HL-60 (cell line): Measurements from ENCODE around the gene TUB.

ENCODE experiments used
- POLR2AphosphoS5 ChIP-seq: IDR thresholded peaks from 2 replicates; pipeline ENCODE4 v1.6.1; 2012; ENCODE audit warnings: low read depth
- TF ChIP-seq, protein P1 (sequence below): IDR thresholded peaks from one replicate; pipeline ENCODE4 v1.5.1; 2011; ENCODE audit warnings: low read length, control low read depth, inconsistent platforms; ENCODE audit not compliant: insufficient read depth
- TF ChIP-seq, protein P2 (sequence below): IDR thresholded peaks from 2 replicates; pipeline ENCODE4 v1.6.1; 2012; ENCODE audit warnings: low read depth; ENCODE audit not compliant: insufficient replicate concordance

DNA sequence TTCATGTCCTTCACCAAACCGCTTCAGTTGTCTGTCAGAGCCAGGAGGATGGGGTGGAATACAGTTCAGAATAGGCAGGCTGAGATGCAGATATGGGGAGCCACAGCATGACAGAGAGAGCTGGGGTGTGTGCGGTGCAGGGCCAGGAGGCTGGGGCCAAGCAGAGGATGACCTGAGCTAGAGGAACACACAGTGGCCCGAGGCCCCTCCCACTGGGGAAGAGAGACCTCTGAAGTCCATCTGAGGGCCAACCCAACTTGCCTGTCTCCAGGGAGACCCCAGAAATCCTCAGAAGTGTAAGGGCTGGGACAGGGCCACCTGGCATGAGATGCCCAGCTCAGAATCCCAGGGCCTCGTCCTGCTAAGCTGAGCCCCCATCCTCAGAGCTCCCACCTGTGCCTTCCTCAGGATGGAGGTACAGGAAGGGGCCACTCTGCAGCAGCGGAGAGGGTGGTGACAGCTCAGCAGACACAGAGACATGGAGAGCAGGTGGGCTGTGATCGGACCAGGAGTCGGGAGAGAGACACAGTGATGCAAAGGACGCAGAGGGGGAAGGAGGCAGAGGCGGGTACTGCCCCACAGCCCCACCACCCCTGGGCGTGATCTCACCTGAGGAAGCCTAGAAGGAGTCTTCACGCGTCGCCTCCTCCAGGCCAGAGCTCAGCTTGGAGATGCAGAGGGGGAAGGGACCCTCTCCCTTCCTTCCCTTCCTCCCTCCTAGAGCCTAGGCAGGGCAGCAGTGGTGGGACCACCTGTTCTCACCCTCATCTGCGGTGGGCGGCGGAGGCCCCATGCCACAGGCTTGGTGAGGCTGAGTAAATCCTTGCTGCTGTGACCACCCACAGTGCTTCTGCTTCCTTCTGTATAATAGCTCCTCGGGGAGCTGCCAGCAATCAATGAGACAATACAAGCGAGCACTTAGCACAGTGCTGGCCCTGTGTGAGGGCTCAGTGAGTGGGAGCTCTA is 9.1 kb upstream of the TUB start:
- TF ChIP-seq, protein P1, sequence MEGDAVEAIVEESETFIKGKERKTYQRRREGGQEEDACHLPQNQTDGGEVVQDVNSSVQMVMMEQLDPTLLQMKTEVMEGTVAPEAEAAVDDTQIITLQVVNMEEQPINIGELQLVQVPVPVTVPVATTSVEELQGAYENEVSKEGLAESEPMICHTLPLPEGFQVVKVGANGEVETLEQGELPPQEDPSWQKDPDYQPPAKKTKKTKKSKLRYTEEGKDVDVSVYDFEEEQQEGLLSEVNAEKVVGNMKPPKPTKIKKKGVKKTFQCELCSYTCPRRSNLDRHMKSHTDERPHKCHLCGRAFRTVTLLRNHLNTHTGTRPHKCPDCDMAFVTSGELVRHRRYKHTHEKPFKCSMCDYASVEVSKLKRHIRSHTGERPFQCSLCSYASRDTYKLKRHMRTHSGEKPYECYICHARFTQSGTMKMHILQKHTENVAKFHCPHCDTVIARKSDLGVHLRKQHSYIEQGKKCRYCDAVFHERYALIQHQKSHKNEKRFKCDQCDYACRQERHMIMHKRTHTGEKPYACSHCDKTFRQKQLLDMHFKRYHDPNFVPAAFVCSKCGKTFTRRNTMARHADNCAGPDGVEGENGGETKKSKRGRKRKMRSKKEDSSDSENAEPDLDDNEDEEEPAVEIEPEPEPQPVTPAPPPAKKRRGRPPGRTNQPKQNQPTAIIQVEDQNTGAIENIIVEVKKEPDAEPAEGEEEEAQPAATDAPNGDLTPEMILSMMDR, result no peak
- TF ChIP-seq POLR2AphosphoS5, result no peak
- TF ChIP-seq, protein P2, sequence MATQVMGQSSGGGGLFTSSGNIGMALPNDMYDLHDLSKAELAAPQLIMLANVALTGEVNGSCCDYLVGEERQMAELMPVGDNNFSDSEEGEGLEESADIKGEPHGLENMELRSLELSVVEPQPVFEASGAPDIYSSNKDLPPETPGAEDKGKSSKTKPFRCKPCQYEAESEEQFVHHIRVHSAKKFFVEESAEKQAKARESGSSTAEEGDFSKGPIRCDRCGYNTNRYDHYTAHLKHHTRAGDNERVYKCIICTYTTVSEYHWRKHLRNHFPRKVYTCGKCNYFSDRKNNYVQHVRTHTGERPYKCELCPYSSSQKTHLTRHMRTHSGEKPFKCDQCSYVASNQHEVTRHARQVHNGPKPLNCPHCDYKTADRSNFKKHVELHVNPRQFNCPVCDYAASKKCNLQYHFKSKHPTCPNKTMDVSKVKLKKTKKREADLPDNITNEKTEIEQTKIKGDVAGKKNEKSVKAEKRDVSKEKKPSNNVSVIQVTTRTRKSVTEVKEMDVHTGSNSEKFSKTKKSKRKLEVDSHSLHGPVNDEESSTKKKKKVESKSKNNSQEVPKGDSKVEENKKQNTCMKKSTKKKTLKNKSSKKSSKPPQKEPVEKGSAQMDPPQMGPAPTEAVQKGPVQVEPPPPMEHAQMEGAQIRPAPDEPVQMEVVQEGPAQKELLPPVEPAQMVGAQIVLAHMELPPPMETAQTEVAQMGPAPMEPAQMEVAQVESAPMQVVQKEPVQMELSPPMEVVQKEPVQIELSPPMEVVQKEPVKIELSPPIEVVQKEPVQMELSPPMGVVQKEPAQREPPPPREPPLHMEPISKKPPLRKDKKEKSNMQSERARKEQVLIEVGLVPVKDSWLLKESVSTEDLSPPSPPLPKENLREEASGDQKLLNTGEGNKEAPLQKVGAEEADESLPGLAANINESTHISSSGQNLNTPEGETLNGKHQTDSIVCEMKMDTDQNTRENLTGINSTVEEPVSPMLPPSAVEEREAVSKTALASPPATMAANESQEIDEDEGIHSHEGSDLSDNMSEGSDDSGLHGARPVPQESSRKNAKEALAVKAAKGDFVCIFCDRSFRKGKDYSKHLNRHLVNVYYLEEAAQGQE, result no peak
